NCI-H526 (cell line): ENCODE measurements around the gene TMEM87A.
"Not testable (repeated sequence)": the region's sequence is repeated elsewhere in the genome, so short reads cannot be mapped to it uniquely, and the experiment has no call there.

ENCODE experiments used
- DNase-seq, 2 experiments: peaks; one replicate each; lab custom pipeline; 2025; lab: John Stamatoyannopoulos, UW

The TMEM87A gene, protein sequence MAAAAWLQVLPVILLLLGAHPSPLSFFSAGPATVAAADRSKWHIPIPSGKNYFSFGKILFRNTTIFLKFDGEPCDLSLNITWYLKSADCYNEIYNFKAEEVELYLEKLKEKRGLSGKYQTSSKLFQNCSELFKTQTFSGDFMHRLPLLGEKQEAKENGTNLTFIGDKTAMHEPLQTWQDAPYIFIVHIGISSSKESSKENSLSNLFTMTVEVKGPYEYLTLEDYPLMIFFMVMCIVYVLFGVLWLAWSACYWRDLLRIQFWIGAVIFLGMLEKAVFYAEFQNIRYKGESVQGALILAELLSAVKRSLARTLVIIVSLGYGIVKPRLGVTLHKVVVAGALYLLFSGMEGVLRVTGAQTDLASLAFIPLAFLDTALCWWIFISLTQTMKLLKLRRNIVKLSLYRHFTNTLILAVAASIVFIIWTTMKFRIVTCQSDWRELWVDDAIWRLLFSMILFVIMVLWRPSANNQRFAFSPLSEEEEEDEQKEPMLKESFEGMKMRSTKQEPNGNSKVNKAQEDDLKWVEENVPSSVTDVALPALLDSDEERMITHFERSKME

DNA sequence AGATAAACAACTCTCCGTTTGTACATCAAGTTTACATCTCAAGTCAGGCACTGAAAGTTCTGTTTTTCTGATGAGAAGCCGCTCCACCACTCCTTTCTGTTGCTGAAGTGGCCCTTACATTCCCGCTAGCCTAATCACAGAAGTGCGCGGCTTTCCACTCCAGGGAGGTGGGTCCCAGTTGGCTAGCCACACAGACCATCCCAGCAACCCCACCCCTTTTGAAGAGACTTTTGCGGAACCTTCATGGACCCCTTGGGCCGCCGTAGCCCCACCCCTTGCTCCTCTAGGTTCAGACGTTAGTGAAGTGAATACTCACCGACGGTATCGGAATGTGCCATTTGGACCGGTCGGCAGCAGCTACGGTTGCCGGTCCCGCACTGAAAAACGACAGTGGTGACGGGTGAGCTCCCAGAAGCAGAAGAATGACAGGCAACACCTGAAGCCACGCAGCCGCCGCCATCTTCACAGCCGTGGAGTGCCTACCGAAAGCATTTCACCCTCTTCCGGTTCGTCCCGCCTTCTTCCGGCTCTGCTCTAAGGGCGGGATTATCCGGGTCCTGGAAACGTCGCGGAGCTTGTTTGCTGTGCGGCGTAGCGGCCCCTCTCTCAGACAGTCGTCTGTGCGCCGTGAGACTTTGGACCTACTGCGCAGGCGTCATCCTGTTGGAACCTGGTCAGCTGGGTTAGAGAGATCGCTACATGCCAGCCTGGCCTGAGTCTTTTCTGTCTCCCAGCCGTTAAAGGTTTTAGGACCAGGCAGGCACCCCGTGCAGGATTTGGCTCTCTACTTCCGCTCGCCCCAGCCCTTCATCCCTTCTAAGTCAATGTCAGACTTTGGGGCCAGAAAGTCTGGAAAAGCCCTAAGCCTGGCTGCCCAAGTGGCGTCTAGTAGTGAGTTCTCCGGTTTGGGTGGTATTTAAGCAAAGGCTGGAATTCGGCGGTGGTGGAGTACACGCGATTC lies at the start of gene TMEM87A, which contains the start of gene GANC:
TMEM87A (minus strand) TSS at position 495 of the 961 bp plus-strand sequence; CDS start at position 460, 35 bp downstream.
GANC (plus strand) TSS at position 263 of the 961 bp plus-strand sequence. CDS start 1,281 bp downstream, outside the sequence.
- DNase-seq, result peak; percentile 99

DNA sequence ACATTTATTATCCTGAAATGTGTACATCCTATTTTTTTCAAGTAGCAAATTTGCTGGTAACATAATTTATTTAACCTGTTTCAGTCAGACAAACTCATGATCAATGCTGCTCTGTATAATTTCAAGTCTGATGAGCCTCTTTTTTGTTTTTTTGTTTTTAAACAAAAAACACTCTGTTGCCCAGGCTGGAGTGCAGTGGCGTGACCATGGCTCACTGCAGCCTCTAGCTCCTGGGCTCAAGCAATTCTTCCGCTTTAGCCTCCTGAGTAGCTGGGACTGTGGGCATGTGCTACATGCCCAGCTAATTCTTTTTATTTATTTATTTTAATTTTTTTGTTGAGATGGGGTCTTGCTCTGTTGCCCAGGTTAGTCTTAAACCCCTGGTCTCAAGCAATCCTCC lies 46.0 kb upstream of the TMEM87A start:
- no peak for DNase-seq

DNA sequence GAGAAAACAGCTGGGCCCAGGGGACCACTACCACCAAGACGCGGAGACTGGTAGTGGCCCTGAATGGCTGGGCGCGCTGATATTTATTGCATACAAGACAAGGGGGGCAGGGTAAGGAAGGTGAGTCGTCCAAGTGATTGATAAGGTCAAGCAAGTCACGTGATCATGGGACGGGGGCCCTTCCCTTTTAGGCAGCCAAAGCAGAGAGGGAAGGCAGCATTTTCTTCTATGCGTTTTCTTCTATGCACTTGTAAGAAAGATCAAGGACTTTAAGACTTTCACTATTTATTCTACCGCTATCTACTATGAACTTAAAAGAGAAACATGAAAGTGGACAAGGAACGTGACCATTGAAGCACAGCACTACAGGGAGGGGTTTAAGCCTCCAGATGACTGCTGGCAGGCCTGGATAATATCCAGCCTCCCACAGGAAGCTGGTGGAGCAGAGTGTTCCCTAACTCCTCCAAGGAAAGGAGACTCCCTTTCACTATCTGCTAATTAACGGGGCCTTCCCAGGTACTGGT lies 43.1 kb upstream of the TMEM87A start:
- DNase-seq, result not testable (repeated sequence)

DNA sequence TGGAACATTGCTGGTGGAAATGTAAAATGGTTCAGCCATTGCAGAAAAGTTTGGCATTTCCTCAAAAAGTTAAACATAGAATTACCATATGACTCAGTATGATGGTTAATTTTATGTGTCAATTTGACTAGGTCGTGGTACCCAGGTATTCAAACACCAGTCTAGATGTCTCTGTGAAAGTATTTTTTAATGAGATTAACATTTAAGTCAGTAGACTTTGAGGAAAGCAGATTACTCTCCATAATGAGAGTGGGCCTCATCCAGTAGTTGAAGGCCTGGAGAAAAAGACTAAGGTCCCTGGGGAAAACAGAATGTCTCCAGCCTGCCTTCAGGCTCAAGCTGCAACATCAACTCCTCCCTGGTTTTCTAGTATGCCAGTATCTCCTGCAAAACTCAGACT lies 42.3 kb upstream of the TMEM87A start:
- DNase-seq, result no peak

DNA sequence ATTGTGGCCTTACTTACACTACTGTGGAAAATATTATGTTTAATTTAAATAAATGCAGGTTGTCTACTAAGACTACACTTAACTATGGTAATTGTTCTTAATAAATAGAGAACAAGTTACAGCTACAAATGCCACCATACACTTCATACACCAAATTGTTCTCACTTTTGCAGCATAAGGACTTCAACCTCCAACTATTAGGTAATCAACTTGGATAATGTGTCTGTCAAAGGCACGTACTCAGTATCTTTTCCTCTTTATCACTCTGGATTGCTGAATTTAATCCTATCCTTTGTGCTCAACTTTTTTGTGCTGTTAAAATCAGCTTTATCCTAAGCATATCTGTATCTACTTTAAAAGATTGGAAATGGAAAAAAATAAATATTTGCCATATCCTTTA lies 41.6 kb upstream of the TMEM87A start:
- no peak for DNase-seq

DNA sequence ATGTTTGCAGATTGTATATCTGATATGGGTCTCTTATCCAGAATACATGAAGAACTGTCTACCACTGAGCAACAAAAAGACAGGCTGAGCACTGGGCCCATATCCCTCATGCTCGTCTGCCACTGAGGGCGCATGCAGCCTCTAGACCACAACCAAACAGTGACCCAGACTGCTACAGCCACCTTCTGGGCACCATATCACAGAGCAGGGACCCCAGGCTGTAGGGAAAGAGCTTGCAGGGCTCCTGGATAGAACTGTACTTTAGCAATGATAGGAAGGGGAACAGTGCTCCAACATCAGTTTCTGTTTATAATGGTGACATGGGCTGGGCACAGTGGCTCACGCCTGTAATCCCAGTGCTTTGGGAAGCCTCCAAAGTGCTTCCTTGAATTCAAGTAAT lies 40.2 kb upstream of the TMEM87A start:
- DNase-seq, result peak in 1 of 2 experiments; percentile 31

DNA sequence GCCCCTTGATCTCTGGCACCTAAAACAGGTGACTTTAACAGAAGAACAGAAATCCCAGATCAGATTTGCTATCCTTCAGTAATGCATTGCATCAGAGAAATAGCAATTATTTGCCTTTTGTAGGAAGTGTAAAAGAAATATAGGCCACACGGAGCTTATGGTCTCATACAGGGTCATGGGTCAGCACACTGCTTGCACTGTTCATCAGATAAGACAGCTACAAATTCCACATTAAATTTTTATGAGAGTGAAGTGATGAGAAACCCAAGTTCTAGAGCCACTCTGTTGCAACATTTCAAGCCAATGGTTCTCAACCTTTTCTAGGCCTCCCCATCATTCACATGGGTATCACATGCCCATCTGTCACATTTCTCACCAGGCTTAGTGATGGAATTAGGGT lies 33.4 kb upstream of the TMEM87A start:
- DNase-seq, result no peak

DNA sequence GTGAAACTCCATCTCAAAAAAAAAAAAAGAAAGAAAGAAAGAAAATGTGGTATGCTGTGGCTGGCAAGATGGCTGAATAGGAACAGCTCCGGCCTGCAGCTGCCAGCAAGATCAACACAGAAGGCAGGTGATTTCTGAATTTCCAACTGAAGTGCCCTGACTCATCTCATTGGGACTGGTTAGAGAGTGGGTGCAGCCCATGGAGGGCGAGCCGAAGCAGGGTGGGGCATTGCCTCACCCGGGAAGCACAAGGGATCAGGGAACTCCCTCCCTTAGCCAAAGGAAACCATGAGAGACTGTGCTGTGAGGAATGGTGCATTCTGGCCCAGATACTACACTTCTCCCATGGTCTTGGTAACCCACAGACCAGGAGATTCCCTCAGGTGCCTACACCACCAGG lies 27.8 kb upstream of the TMEM87A start:
- not testable (repeated sequence) for DNase-seq

DNA sequence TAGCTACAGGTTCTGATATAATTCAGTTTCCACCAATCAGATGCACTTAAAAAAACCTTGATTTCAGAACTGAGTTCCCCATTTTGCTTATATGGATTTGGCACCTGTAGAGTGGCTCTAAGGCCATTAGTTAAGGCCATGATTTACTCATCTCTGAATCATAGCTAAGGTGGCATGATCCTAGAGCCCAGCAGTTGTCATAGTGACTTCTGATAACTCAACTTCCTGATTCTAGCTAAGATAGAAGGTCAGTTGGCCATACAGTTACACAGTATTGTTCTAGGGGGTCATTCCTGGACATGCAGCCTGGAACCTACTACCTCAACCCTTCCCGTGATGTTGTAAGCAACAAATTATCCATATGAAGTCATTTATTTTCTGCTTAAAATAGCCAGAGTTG lies 15.9 kb upstream of the TMEM87A start:
- DNase-seq, result no peak

DNA sequence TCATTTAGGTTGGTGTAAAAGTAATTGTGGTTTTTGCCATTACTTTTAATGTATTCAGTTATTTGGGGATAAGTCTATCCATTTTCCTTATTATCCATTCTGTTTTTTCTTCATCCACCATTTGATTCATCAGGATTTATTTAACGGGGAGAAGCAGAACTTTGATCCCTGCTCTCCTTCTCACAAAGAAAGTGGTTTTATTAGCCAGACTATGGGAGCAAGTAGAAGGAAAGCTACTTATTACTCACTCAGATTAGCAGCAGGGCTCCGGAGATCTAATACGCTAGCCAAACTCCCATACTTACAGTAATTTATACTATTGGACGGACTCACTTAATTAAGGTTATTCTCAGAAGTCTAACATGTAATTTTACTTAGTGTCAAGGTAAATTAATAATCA lies 14.7 kb upstream of the TMEM87A start:
- no peak for DNase-seq

DNA sequence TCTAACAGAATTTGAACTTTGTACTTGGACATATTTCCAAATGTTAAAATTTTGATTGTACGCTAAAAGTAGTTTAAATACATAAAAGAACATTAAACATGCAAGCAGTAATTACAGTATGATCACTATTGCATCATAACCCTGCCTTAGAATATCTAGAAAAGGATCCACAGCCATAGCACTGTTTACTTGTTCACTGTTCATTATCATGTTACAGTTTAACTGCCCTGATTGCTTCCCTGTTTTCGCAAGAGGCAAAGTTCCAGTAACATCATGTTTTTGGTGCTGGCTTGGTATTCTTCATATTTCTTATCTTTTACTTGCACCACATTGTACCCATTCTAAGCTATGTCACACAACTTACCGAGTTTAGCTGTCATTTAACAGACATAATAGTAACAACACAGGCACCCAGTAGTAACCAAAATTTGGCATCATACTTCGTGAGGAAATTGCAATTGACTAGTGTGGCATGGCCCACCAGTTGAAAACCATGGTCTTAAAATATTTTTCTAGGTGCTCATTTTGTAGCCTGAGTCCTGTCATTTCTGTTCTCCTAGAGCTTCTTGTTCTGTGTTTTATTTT lies 13.3 kb upstream of the TMEM87A start:
- DNase-seq, result no peak

DNA sequence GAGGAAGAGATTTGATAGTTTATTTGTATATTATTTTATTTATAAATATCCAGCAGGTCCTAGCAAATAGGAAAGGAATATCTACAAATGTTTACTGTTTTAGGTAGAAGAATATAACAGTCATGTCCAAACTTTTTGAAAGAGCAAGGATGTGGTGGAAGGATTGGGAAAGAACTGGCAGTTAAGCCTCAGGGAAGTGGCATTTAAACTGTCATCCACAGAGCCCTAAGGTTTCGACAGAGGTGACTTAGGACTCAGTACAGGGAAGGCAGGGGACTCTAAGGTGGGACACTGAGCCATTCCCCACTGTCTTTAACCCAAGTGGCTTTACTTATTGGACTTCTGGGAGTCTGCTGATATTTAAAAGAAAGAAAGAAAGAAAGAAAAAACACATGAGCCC lies 11.8 kb upstream of the TMEM87A start:
- DNase-seq, result no peak

DNA sequence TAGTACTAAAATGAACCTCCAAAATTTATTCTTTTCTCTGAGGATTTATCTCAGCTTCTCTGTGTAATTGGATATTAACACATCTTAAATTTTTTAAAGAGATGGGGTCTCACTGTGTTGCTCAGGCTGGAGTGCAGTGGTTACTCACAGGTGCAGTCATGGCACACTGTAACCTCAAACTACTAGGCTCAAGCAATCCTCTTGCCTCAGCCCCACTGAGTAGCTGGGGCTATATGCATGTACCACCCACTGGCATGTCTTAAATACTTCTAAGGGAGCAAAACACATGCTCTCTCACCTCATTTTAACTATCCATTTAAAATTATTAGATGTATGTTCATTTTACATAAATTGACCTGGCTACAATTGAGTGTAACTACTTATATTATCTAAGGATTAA lies 11.3 kb upstream of the TMEM87A start:
- DNase-seq, result no peak

DNA sequence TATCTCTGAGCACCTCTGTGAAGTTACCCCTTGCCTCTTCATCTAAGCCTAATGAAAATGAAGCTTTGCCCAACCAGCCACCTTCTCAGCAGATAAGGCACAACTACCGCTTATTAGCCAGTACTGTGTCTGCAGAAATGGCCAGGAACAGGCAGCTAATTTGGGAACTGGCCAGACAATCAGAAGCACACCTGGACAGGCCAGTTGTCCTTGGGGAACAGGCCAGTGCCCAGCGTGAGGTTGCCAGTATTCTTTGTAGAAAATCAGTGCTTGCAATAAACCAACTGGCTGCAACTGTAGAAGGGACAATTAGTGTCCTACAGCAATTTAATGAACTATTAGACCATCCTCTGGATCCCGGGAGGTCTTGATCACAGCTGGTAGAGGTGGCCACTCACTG lies 10.4 kb upstream of the TMEM87A start:
- no peak for DNase-seq

DNA sequence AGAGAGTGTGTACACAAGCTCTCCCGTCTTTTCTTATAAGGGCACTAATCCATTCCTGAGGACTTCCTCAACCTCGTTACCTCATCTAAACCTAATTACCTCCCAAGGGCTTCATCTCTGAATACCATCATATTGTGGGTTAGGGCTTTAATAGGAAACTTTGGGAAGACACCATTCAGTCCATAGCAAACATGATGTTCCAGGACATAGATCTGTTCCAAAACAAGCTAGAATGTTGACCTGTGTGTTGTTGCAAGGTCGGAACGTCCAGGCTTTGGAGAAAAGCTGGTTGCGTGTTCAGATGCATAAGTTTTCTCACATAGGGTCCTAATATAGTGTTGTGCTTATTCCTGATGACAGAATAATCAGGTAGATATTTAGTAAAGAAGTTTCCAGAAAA lies 9.7 kb upstream of the TMEM87A start:
- no peak for DNase-seq

DNA sequence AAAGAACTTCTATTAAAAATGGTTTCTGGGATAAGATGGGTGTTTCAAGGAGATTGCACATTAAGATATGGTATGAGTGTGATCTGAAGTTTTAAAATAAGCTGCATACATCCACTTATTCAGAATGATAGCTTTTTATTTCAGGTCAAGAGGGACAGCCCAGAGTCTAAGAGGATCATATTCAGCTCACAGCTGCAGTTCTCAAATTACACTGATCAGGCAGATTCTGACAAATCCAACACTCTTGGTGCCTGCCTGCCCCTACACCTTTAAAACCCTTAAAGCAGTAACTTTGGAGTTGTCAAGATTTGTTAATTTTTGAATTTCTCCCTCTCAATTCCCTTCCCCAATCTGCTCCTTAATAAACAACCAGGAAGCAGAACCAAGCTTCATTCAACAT lies 9.1 kb upstream of the TMEM87A start:
- peak in 1 of 2 experiments; percentile 32 for DNase-seq

DNA sequence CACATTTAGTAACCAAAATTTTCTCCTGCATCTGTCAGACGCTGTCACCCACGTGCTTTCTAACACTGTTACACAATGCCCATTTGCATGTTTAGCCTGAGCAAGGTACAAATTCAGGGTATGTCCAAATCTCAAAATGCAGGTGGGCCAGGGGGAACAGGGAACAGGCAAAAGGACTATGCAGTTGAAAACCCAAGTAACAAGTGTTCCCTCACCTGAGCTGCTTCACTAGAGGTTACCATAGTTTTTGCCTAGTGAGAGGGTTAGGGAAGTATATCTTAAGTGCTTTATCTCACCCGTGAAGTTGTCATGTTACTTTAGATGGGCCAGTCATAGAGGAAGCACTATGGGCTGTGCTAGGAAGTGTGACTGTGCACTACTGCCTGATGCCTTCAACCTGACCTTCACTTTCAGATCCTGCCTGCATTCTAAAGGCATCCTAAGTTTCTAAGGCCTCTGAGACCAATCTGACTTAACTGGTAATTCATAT lies 6.0 kb upstream of the TMEM87A start:
- peak in 1 of 2 experiments; percentile 30 for DNase-seq

DNA sequence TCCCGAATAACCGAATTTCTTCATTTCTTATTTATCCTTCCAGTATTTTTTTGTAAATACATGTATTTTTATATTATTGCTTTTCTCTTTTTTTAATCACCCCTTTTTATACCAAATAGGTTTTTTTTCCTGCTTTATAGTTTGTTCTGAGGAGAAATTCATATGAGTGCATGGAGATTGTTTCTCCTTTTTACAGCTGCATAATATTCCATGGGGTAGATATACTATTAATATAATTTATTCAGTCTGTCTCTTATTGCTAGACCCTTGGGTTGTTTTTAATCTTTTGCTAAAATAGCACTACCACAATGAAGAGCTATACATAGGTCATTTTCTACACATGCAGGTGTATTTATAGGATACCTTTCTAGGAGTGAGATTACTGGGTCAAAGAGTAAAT lies 3.5 kb upstream of the TMEM87A start:
- DNase-seq, result no peak

DNA sequence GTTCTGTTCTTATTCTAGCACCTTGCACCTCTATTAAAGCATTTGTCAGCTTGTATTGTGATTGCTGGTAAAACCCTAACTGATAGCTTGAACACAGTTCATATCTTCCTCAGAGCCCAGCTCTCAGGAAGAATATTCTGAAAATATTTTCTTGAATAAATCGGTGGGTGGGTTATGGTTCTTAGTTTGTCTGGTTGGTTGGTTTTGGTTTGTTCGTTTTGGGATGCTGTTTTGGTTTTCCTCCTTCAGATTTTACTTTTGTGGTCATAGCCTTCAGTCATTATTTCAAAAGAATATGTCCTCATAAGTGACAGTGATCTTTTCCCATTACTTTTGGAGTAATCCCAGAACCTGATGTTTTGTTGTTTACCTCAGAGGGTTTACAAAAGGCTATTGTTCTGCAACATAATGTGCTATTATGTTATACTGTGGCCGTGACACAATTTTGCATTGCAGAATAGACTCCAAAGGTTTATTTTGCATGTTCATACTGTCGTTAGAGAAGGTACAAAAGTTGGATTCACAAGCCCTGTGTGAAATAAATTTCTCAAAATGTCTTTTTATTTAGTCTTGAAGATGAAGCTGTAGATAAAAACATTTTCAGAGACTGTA lies 2.7 kb upstream of the TMEM87A start:
- peak; percentile 96 to 98 for DNase-seq

DNA sequence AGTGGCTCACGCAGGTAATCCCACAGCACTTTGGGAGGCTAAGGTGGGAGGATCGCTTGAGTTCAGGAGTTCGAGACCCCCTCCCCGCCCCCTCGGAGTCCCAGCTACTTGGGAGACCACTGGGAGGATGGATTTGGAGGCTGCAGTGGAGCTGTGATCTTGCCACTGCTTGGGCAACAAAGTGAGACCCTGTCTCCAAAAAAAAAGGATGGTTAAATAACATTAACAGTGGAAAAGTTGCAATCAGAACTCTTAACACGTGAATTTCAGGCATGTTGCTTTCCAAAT lies 1.4 kb upstream of the TMEM87A start:
- no peak for DNase-seq
